Right ventricle myocardium inferior (tissue), 1 donor: ENCODE data around the gene TBL3. TPM values are rescaled to one million over a fixed set of nuclear protein-coding genes. Genes with fewer than 3 reads are reported as not detected.

Experiments used
- ATAC-seq: fragments of 200-7000 bp; cut with Tn5 transposase; one replicate; pipeline ENCODE4 v1.9.1; 2020; ENCODE audit warnings: mild to moderate bottlenecking, moderate library complexity
- DNase-seq: peaks from one replicate; pipeline ENCODE4 v3.0.0; 2021; ENCODE audit errors: missing footprints
- intact Hi-C: fragments of 100-400 bp; cut with DNase I; formaldehyde crosslinking; loops from one replicate; pipeline ENCODE4 v1.11.0; 2022
- total RNA-seq: library from RNA; stranded (reverse); fragmentation: NEBNext Ultra II Directional; extraction: Animal tissue kit (Norgen Biotek cat#: 25700); gene quantifications from one replicate; pipeline ENCODE4 v1.2.1, GENCODE V29; 2021
- donor health status: DM: no; HTN: yes; CAD: no; lungs with severe emphysema.

Gene TBL3
- total RNA-seq, 1 donor from 2014 or later, result 24.9 TPM

DNA sequence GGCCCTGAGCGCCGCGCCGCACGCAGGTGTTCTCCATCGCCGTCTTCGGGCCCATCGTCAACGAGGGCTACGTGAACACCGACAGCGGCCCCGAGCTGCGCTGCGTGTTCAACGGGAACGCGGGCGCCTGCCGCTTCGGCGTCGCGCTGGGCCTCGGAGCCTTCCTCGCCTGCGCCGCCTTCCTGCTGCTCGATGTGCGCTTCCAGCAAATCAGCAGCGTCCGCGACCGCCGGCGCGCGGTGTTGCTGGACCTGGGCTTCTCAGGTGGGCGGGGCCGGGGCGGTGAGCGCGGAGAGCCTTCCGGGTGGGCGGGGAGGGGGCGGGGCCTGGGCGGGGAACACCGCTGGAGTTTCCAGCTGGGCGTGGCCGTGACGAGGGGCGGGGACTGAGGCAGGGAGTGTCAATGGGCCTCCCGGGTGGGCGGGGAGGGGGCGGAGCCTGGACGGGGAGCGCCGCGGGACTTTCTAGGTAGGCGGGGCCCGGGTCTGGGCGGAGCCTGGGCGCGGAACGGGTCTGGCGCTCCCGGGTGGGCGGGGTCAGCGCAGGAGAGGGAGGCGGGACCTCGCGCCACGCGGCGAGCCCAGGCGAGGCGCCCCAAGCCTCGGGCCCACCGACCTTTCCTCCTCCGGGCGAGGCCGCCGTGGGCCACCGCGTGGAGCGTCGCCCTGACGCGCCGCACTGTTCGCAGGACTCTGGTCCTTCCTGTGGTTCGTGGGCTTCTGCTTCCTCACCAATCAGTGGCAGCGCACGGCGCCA is 20.3 kb downstream of the TBL3 start:
- peak; percentile 98 for DNase-seq
- ATAC-seq, result peak; percentile 92
- intact Hi-C loops, result no loop called here

DNA sequence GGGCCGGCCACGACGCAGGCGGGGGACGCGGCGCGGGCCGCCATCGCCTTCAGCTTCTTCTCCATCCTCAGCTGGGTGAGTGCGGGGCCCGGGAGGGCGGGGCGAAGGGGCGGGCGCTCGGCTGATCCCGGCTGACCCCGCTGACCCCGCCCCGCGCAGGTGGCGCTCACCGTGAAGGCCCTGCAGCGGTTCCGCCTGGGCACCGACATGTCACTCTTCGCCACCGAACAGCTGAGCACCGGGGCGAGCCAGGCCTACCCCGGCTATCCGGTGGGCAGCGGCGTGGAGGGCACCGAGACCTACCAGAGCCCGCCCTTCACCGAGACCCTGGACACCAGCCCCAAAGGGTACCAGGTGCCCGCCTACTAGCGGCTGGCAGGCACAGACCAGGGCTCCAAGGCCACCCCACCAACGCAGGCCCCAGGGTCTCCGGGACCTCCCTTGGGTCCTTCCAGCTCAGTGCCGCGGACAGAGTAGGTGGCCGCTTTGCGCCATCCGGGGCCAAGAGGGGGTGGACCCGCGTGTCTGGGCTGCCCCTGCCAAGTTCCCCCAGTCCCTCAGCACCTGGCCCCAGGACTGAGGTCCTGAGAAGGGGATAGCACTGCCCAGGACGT is 21.0 kb downstream of the TBL3 start:
- DNase-seq (no peak), ATAC-seq (no peak)
- intact Hi-C loops, result no loop called here

DNA sequence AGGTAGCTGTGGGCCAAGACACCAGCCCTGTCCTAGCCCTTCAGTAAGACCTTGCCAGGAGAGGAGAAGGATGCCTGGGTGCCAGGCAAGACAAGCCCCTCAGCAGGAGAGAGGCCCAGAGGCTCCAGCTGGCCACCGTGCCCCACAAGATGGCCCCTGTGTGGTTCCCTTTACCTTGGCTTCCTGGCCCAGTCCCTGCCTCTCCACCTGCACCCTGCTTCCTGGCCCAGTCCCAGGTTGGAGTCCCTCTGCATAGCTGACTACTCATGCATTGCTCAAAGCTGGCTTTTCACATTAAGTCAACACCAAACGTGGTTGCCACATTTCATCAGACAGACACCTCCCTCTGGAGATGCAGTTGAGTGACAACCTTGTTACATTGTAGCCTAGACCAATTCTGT is 21.9 kb downstream of the TBL3 start:
- DNase-seq (no peak), ATAC-seq (no peak)
- intact Hi-C loops, result no loop called here

DNA sequence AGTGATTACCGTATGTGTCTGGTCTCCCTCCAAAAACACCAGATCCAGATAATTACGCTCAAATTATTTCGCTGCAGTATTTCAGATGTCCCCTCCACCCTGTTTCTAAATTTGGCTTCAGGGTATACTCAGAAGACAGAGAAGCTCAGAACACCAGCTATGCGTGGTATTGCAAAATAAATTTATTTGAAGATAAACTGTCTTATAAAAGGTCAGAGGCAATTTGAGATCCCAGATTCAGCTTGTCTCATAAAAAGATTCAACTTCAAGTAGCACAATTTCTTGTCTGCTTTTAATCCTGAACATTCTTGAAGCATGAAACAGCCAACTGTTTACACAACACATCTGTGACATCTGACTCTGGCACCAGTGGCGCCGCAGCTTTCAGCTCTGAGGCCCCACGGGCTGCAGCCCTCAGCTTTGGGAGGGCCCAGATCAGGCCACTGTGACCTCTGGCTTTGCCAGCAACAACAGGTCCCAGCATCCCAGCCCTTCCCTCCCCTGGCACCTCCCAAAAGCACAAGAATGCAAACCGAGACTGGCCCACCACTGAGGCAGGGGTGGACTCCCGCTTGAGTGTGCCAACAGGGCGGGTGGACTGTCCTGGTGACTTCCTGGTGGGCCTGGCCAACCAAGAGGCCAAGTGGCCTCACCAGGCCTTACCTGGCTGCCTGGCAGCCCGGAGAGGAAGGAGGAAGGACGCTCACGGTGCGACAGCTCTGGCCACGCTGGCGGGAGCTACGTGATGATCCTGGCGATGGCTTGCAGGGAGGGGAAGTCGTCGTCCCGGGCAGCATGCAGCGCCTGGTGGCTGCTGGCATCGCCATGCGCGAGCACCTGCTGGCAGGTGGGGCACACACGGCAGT is 25.9 kb downstream of the TBL3 start:
- peak; percentile 14 for ATAC-seq
- intact Hi-C loops, result no loop called here
- no peak for DNase-seq

DNA sequence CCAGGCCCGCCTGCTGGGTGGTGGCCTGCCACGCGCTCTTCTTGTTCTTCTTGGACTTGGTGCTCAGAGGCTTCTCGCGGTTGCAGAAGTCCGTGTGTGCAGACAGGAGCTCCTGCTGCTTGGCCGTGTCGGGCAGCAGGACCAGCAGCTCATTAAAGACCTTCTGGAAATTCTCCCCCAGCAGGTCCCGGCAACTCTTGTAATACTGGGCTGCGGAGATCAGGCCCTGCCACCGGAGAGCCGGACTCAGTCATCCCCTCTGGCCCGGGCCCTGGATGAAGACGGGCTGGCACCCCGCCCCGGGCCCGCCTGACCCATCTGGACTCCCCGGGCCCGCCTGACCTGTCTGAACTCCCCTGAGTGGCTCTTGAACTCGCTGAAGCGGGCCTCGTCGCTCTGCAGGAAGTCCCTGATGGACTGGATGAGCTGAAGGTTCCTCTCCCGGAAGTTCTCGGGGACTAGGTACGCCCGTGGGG is 26.5 kb downstream of the TBL3 start:
- no peak for DNase-seq
- ATAC-seq, result no peak
- intact Hi-C loops, result no loop called here

DNA sequence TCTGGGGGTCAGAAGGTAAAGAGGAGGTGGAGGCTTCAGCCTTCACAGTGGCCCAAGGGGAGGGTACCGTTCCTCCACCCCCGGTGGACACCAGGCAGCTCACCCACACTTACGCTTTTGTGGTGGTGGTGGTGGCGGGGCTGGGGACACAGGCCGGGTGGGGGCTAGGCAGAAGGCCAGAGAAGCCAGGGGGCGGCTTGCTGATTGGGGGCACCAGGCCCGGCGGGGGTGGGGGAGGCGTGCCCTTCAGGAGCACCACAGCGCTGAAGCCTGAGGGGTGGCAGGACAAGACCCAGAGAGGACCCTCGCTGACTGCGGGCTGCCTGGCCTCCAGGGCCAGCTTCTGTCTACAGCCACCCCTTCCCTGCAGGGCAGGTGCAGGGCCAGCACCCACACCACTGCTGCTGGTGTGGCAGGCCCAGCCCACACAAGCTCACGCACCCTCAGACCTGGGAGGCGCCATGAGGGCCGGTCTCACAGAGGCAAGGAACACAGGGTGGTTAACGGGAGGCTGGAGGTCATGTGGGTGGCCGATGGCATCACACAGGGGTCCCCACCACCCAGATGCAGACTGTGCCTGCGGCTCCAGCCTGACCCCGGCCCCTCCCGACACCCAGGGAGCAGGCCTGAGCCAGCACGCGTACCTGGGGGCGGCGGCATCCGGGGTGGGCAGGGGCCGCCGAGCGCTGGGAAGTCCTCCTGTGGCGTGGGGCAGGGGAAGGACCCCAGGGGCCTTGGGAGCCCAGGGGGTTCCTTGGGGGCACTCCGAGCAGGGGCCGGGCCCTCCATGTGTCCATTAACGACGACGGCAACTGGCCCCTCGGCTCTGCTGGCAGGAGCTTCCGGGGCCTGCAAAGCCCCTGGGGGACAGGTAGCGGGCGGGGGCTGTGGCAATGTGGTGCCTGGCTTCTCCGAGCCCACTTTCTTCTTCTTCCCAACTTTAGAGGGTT is 27.3 kb downstream of the TBL3 start:
- ATAC-seq (no peak), DNase-seq (no peak)
- intact Hi-C loops, result no loop called here

DNA sequence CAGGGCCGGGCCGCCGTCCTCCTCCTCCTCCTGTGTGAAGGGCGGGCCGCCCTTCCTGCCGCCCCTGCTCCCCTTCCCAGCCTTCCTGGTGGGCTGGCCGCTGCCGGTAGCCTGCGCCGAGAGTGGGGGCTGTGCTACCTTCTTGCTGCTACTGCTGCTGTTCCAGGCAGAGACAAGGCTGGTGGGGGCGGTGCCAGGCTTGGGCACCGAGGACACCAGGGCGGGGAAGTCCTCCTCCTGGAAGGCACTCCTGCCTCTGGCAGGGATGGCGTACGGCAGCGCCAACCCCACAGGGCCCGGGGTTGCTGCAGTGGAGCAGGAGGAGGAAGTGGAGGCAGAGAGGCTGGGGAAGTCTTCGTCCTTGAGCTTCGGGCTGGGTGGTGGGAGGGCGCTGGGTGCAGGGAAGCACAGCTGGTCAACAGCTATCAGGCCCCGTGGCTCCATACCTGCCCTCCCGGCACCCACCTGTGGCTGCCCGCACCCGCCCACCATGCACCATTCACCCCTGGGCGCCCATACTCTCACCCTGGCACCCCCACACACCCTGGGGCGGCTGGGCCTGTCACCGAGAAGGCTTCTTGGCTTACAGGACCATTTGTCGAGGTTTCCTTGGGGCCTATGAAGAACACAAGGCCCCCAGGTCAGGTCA is 28.1 kb downstream of the TBL3 start:
- no peak for DNase-seq
- ATAC-seq, result no peak
- intact Hi-C loops, result no loop called here

DNA sequence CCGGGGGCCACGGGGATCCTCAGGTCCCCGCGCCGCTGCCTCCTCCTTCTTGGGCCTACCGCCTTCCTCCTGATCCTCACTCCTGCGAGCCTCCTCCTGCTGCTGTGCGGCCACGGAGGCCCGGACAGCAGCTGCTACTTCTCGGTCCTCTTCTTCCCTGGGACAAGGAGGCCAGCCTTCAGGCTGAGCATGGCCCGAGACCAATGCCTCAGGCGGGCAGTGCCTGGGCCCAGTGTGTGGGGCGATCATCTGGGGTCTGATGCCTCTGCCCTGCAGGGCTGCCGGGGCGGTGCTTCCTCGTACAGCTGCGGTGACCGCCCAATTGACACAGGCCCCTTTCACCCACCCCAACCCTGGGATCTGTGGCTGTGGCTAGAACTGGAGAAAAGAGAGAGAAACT is 29.2 kb downstream of the TBL3 start:
- intact Hi-C loops, result no loop called here
- ATAC-seq (no peak), DNase-seq (no peak)

DNA sequence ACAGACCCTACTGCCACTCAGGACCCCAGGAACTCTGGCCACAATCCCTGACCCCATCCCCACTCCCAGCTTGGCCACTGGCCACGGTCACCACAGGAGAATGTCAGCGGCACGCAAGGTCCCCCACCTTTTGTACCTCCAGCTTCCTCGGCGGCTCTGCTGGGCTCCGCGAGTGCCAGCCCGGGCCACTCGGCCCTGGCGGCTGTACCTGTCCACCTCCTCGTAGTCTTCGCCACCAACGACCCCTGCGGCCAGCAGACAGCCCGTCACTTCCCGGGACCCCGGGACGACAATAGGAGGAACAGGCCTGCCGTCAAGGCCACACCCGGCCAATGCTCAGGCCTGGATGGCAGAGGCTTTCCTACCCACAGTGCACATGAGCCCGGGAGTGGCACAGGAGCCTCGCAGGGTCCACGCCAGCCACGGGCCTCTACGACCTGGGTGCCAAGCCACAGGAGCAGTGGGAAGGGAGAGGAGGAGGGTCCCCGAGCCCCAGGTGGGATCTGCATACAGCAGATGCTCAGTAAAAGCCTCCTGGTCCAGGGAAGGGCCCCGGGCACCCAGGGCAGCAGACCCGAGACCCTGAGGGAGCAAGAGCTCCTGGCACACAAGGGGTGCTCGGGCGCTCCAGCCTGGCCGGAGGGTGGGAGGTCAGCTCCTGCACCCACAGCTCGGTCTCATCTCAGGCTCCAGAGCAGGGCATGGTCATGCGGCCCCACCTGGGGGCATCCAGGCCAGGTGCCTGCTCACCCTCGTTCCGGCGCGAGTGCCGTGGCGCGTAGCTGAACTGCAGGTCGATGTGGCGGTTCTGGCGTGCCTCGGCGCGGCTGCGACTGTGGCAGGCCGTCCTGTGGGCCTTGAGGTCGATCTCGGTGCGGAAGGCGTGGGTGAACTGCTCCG is 29.9 kb downstream of the TBL3 start:
- intact Hi-C loops, result no loop called here
- ATAC-seq (no peak), DNase-seq (no peak)

DNA sequence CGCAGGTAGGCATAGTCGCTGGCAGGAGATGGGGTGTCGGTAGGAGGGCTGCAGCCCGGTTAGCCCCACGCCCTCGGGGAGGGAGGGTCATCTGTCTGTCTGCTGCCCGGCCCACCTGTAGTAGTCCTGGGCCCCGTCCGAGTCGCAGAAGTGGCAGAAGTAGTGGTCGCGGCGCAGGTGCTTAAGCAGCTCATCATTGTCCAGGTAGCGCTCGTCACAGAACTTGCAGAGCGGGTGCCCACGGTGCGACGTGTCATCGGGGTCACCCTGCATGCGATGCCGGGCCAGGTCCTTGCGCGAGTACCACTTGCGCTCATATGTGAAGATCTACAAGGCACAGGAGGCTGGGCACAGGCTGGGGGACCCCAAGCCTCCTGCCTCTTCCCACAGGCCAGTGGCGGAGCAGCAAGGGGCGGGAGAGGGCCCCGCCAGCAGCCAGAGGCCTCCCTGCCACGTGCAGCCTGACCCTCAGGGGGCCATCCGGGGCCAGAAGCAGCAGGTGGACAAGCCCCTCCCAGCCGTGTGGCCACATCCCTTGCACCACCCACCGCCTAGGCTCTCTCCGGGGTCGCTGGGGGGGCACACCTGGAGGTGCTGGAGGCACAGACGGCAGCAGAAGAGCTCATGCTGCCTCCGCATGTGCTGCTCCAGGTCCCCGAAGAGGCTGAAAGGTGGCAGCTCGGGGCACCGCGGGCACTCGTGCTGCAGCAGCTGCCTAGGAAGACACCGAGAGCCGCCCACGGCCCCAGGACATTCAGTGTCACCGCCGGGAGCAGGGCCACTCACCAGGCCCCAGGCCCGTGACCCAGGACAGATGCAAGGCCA is 30.8 kb downstream of the TBL3 start:
- intact Hi-C loops, result no loop called here
- no peak for DNase-seq

DNA sequence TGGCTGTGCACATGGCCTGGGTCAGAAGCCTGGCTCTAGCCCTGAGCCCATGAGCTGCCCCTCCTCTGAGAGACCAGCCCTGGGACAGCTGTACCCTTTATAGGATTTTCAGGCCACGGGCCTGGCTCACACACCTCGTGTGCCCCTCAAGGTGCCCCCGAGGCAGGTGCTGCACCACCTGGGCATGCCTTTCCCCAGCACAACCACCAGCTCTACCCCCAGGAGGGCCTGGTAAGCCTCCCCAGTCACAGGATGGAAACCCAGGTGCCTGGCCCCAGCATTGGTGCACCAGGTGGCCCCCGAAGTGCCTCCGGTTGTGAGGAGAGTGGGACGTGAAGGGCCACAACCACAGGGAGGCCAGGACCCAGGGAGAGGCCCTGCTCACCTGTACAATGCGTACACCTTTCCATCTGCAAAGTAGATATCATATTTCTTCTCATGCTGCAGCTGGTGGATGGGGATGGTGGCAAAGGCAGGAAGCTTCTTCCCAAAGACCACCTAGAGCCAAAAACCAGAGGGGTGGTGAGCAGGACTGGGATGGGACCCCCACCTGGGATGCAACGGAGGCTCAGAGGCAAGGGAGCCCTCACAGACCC is 31.5 kb downstream of the TBL3 start:
- ATAC-seq (no peak), DNase-seq (no peak)
- intact Hi-C loops, result no loop called here

More for the DNA sequence above, 30.8 kb downstream of the TBL3 start:
- ATAC-seq, result no peak

DNA sequence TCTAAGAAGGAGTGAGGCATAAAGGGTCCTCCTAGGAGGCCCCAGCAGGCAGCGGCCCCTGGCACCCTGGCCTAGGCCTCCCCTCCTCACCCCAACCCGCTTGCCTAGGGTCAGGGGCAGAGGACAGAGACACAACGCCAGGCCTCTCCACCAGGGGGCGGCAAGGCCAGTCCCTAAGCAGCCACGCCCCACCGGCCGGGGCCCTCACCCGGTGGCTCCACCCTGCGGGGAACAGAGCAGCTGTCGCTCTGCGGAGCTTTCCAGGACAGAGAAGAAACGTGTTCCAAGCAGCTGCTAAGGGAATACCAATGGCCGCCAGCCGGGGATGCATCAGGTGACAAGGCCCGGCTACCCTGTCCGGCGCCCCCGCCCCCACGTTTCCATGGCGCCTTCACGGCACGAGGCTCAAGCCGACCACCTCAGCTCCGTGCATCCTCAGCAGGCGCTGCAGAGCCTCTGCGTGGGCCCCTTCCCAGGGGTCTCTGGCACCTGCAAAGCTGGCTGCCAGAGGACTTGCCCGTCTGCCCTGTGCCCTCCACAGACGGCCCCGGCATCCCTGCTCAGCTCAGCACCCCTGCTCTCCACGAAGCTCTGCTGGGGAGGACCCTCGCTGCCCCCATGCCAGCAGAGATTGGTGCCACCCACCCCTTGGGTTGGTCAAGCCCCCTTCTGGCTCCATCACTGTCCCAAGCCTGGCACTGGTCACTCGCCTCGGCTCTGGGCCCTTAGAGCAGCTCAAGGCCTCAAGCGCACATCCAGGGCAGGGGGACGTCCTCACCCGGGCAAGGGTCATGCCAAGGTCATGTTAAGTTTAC is 32.2 kb downstream of the TBL3 start:
- peak; percentile 95 for DNase-seq
- ATAC-seq, result peak; percentile 91
- intact Hi-C loops, result no loop called here

DNA sequence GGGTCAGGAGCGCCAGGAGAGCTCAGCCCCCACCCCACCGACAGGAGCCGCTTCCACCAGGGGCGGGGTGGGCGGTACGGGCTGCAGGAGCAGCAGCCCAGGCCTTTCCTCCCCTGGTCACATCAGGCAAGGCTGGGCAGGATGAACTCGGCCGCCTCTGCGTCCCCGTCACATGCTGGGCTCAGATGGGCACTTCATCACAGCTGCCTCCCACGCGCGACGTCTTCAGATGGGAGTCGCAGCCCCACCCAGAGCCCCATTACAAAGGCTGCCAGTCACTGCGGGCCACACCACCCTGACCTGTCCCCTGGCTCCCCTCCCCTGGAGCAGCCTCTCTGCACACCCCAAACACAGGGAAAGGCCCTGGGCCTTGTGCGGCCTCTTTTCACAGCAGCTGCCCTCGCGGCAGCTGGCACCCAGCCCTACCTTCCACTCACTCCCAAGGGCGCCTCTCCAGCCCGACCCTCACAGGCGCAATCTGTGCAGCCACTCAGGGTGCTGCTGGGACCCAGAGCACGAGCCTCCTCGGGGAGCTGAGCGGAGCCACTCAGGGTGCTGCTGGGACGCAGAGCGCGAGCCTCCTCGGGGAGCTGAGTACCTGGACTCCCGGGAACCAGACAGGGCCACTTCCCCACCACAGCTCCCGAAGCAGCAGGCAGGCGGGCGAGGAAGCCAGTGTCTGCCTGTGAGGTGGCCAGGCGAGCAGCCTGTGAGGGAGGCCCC is 33.1 kb downstream of the TBL3 start:
- intact Hi-C loops, result no loop called here
- ATAC-seq (no peak), DNase-seq (no peak)

DNA sequence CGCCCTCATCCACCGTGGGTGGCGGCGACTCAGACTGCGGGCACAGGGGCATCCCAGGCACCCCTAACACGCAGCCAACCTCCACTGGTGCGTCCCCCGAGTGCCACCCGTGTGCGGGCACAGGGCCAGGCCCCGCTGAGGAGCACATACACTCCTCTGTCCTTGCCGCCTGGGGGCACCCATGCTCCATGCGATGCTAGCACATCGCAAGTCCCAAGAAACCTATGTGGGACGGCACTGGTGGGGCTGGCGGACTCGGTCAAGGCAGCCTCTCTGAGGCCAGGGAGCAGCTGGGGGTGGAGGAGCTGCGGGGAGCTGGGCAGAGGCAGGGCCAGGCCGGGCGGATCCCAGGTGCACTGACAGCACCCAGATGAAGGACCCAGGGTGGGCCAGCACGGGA is 33.8 kb downstream of the TBL3 start:
- ATAC-seq, result no peak
- DNase-seq, result no peak
- intact Hi-C loops, result no loop called here

DNA sequence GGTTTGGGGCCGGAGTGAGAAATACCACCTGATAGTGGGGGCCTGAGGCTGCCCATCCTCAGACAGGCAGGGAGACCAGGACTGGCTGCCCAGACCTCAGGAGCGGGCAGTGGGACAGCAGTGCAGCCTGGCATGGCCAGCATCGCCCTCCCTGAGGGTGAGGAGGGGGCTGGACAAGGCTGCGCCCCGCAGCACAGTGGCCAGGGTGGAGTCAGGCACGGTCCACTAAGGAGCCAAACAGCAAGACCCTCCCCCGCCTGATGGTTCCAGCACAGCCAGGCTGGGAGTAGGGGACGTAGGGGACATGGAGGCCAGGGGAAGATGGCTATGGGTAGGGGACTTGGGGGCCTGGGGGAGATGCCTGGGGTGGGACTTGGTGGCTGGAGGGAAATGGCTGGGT is 34.5 kb downstream of the TBL3 start:
- ATAC-seq, result no peak
- intact Hi-C loops, result no loop called here

More for the DNA sequence above, 34.5 kb downstream of the TBL3 start:
- no peak for DNase-seq
